Skin of body (tissue), 2 donors: ENCODE results near the gene TSKU. TPM values are rescaled to one million over a fixed set of nuclear protein-coding genes. Genes with fewer than 3 reads are reported as not detected.
"Not testable (repeated sequence)": the region's sequence is repeated elsewhere in the genome, so short reads cannot be mapped to it uniquely, and the experiment has no call there.

ENCODE experiments used
- DNase-seq: peaks from one replicate; lab custom pipeline; 2025; lab: John Stamatoyannopoulos, UW
- total RNA-seq: library from RNA; depleted of rRNA; stranded (reverse); fragments of >200 nt; gene quantifications from one replicate; pipeline ENCODE4 v1.2.3, GENCODE V29; 2014

TSKU gene
- total RNA-seq, 1 donor from 2014 or later, result 19.9 TPM

GRCh38 chr11:76800466-76801200 is 17.5 kb downstream of the TSKU start:
- DNase-seq, result no peak

- no peak for DNase-seq
Observed at GRCh38 chr11:76801225-76801624, 18.1 kb downstream of the TSKU start.

GRCh38 chr11:76801736-76802135 is 18.6 kb downstream of the TSKU start:
- no peak for DNase-seq

- no peak for DNase-seq
Observed at GRCh38 chr11:76802151-76802550, 19.0 kb downstream of the TSKU start.

GRCh38 chr11:76802621-76803020 is 19.5 kb downstream of the TSKU start:
- DNase-seq, result no peak

- no peak for DNase-seq
Observed at GRCh38 chr11:76803023-76803422, 19.9 kb downstream of the TSKU start.

- DNase-seq, result no peak
Observed at GRCh38 chr11:76803811-76804600, 20.9 kb downstream of the TSKU start.

GRCh38 chr11:76805206-76805913 is 22.2 kb downstream of the TSKU start:
- no peak for DNase-seq

GRCh38 chr11:76806131-76806530 is 23.0 kb downstream of the TSKU start:
- no peak for DNase-seq

- no peak for DNase-seq
Observed at GRCh38 chr11:76806608-76807205, 23.6 kb downstream of the TSKU start.

GRCh38 chr11:76807206-76807875 is 24.2 kb downstream of the TSKU start:
- DNase-seq, result peak; percentile 82

- no peak for DNase-seq
Observed at GRCh38 chr11:76808171-76808570, 25.0 kb downstream of the TSKU start.

GRCh38 chr11:76808996-76809395 is 25.8 kb downstream of the TSKU start:
- DNase-seq, result no peak

- no peak for DNase-seq
Observed at GRCh38 chr11:76810151-76810853, 27.1 kb downstream of the TSKU start.

- no peak for DNase-seq
Observed at GRCh38 chr11:76811259-76811658, 28.1 kb downstream of the TSKU start.

- no peak for DNase-seq
Observed at GRCh38 chr11:76814414-76814813, 31.3 kb downstream of the TSKU start.

GRCh38 chr11:76815678-76816077 is 32.5 kb downstream of the TSKU start:
- not testable (repeated sequence) for DNase-seq

GRCh38 chr11:76820184-76820566 is 37.0 kb downstream of the TSKU start:
- DNase-seq, result no peak

GRCh38 chr11:76821396-76821795 is 38.2 kb downstream of the TSKU start:
- not testable (repeated sequence) for DNase-seq

GRCh38 chr11:76822406-76822805 is 39.2 kb downstream of the TSKU start:
- DNase-seq, result no peak
